Endothelial cell of umbilical vein (primary cell): ENCODE results near the gene XPA. TPM values are rescaled to one million over a fixed set of nuclear protein-coding genes. Genes with fewer than 3 reads are reported as not detected.
A peak's percentile ranks its signal among the peaks of the same experiment; 100 is the strongest.

Experiments used
- BruUV-seq: library from RNA; stranded (reverse); fragments of 400-500 nt; replicated peaks from 2 replicates; lab custom pipeline; 2021; lab: Mats Ljungman, UMichigan
- CTCF ChIA-PET: fragments of 300-600, 350-600 bp; sonication (Branson Sonifier 250); formaldehyde crosslinking; loops from one replicate; lab custom pipeline; 2021; ENCODE audit warnings: antibody characterized with exemption, inconsistent platforms; lab: Charles Lee
- POLR2A ChIA-PET: fragments of 300-600, 350-600 bp; sonication (Branson Sonifier 250); formaldehyde crosslinking; loops from one replicate; lab custom pipeline; 2021; ENCODE audit warnings: antibody characterized with exemption, inconsistent platforms; lab: Charles Lee
- DNase-seq: peaks from one replicate; pipeline ENCODE4 v3.0.0-alpha.2; 2011; ENCODE audit warnings: low read depth, low spot score
- FAIRE-seq: peaks from 2 replicates; lab custom pipeline; 2011; peaks lifted over from hg19 to GRCh38; lab: Jason Lieb, UNC
- H2AFZ ChIP-seq: 2 replicates; pipeline ENCODE4 v1.6.0; 2012; ENCODE audit warnings: low read depth, low read length, control low read depth, inconsistent platforms
- H3K27ac ChIP-seq: 2 replicates; pipeline ENCODE4 v1.5.1; 2011; ENCODE audit warnings: low read depth, mild to moderate bottlenecking, control low read depth, low read length, moderate library complexity; ENCODE audit not compliant: insufficient read depth
- H3K27me3 ChIP-seq, 2 experiments: 2 replicates each; pipeline versions ENCODE4 v1.6.0 to v1.6.1; 2011; ENCODE audit warnings: low read length in 2 of 2, mixed read lengths in 1 of 2; ENCODE audit not compliant: control insufficient read depth in 2 of 2, insufficient read depth in 2 of 2
- H3K36me3 ChIP-seq, 2 experiments: 2 replicates in 1 of 2; 3 replicates in 1 of 2; pipeline ENCODE4 v1.5.1; 2011; ENCODE audit warnings: low read length in 2 of 2, mild to moderate bottlenecking in 1 of 2, moderate library complexity in 1 of 2; ENCODE audit not compliant: control insufficient read depth in 2 of 2, insufficient read depth in 2 of 2; ENCODE audit errors: extremely low read depth in 1 of 2
- H3K4me1 ChIP-seq: 3 replicates; pipeline ENCODE4 v1.5.1; 2011; ENCODE audit warnings: mild to moderate bottlenecking, low read length; ENCODE audit not compliant: control insufficient read depth, insufficient read depth; ENCODE audit errors: extremely low read depth
- H3K4me2 ChIP-seq: 2 replicates; pipeline ENCODE4 v1.6.1; 2011; ENCODE audit warnings: low read length, control low read depth, mixed read lengths; ENCODE audit not compliant: insufficient read depth
- H3K4me3 ChIP-seq, 3 experiments: fragments of 200-600 bp in 1 of 3; sonication (generic), shearing (Covaris generic) in 1 of 3; replicated peaks in 1 of 3; 2 replicates each; pipeline ENCODE4 v1.5.1; 2011 to 2016; ENCODE audit warnings: control low read depth in 3 of 3, low read length in 3 of 3, mild to moderate bottlenecking in 2 of 3, inconsistent platforms in 1 of 3, low read depth in 1 of 3, moderate library complexity in 1 of 3; ENCODE audit not compliant: insufficient read depth in 1 of 3
- H3K79me2 ChIP-seq: 2 replicates; pipeline ENCODE4 v1.6.0; 2012; ENCODE audit warnings: low read length, inconsistent platforms; ENCODE audit not compliant: control insufficient read depth, insufficient read depth
- H3K9ac ChIP-seq: replicated peaks from 2 replicates; pipeline ENCODE3; 2011; ENCODE audit warnings: low read length, control low read depth; ENCODE audit not compliant: insufficient read depth; ENCODE audit errors: extremely low read depth
- H3K9me1 ChIP-seq: replicated peaks from 3 replicates; pipeline ENCODE4 v1.6.0; 2011; ENCODE audit warnings: mild to moderate bottlenecking, low read length; ENCODE audit not compliant: control insufficient read depth, insufficient read depth; ENCODE audit errors: extremely low read depth
- H3K9me3 ChIP-seq: replicated peaks from 2 replicates; pipeline ENCODE4 v1.5.1; 2012; ENCODE audit warnings: low read length, inconsistent platforms; ENCODE audit not compliant: control insufficient read depth, insufficient read depth
- H4K20me1 ChIP-seq: replicated peaks from 2 replicates; pipeline ENCODE3; 2011; ENCODE audit warnings: mild to moderate bottlenecking, low read length; ENCODE audit not compliant: control insufficient read depth, insufficient read depth; ENCODE audit errors: extremely low read depth
- CTCF ChIP-seq, 2 donors: IDR thresholded peaks; 1 replicate in 1 of 2; 2 replicates in 1 of 2; pipeline ENCODE4 v1.5.1; 2011; ENCODE audit warnings: low read length in 2 of 2, mild to moderate bottlenecking in 2 of 2, moderate library complexity in 2 of 2, control low read depth in 1 of 2, inconsistent platforms in 1 of 2, low read depth in 1 of 2; ENCODE audit not compliant: insufficient read depth in 1 of 2; ENCODE audit errors: extremely low read depth in 1 of 2
- EZH2 ChIP-seq: IDR thresholded peaks from 2 replicates; pipeline ENCODE4 v1.6.1; 2012; ENCODE audit warnings: borderline replicate concordance, low read depth, mild to moderate bottlenecking, moderate library complexity, low read length, inconsistent platforms; ENCODE audit not compliant: severe bottlenecking
- GATA2 ChIP-seq: IDR thresholded peaks from 2 replicates; pipeline ENCODE4 v1.7.0; 2011; ENCODE audit warnings: low read depth, mild to moderate bottlenecking, moderate library complexity, mixed read lengths, low read length; ENCODE audit not compliant: insufficient read length, insufficient read depth
- JUN ChIP-seq: IDR thresholded peaks from 2 replicates; pipeline ENCODE4 v1.6.1; 2011; ENCODE audit warnings: borderline replicate concordance, low read depth; ENCODE audit not compliant: insufficient read length, insufficient read depth
- MYC ChIP-seq: IDR thresholded peaks from one replicate; pipeline ENCODE4 v1.6.1; 2011; ENCODE audit warnings: mild to moderate bottlenecking, low read depth, low read length
- POLR2A ChIP-seq: IDR thresholded peaks from 2 replicates; pipeline ENCODE4 v1.6.1; 2012; ENCODE audit warnings: low read depth, mild to moderate bottlenecking, control low read depth, low read length
- POLR2AphosphoS5 ChIP-seq: IDR thresholded peaks from 2 replicates; pipeline ENCODE4 v1.6.1; 2012; ENCODE audit warnings: low read depth, mild to moderate bottlenecking, control low read depth, low read length, moderate library complexity; ENCODE audit not compliant: insufficient read depth
- dilution Hi-C: fragments of 300-500 bp; cut with MboI; formaldehyde crosslinking; loops from one replicate; pipeline ENCODE4 v1.15.0; 2019; ENCODE audit warnings: low sequenced_read_pairs; ENCODE audit not compliant: extremely low pct_ligation_motif_present
- intact Hi-C: fragments of 100-400 bp; cut with micrococcal nuclease; formaldehyde crosslinking; loops from one replicate; pipeline ENCODE4 v1.10.0; 2022
- polyA plus RNA-seq, 4 experiments: library from polyadenylated mRNA; depleted of rRNA in 3 of 4; stranded (reverse) in 3 of 4; unstranded in 1 of 4; fragments of >200 nt; gene quantifications; 2 replicates each; pipeline versions ENCODE4 v1.2.1 to v1.2.3, GENCODE V29; 2011 to 2012; ENCODE audit warnings: missing spikeins in 1 of 4
- total RNA-seq: library from RNA; stranded (reverse); gene quantifications from 2 replicates; pipeline ENCODE4 v1.2.3, GENCODE V29; 2021
- TF ChIP-seq, protein P1 (sequence below): IDR thresholded peaks from 2 replicates; pipeline ENCODE4 v1.6.1; 2011; ENCODE audit not compliant: insufficient read depth, insufficient read length

The XPA gene
- total and polyA plus RNA-seq, 2 donors (not counting 3 experiments of a cell fraction or from before 2014, with no cell fraction given) = 3.6 to 21.1 TPM

- no TSS peak for BruUV-seq
- Histone ChIP-seq H3K9me1 (no peaks in the 10 kb centered on the region), H4K20me1 (no peaks in the 10 kb centered on the region), H3K4me3 (peak overlapping the region in 2 of 3 experiments; percentile 53 to 91), H2AFZ (no peak overlapping the region), H3K9me3 (no peaks in the 10 kb centered on the region), H3K79me2 (peaks cover 37% of the 10 kb centered on the region), H3K36me3 (peaks cover 3 to 11% of the 10 kb centered on the region in 2 experiments), H3K4me1 (peaks cover 37% of the 10 kb centered on the region), H3K27ac (no peak overlapping the region), H3K27me3 (no peaks in the 10 kb centered on the region), H3K4me2 (peak overlapping the region; percentile 99), H3K9ac (peak overlapping the region; percentile 76)
- ChIA-PET POLR2A (no interaction called here), CTCF (interaction anchor here (1.1 kb wide), 1 partner anchor 49 kb away, joined by 3 read pairs; no protein-coding TSS in a partner anchor)
- TF ChIP-seq CTCF (IDR thresholded peaks at IDR 0.05; ENCODE audit: extremely low read depth in 1 of 2, insufficient read depth in 1 of 2, low read depth in 1 of 2, low read length in 2 of 2) (no peak), GATA2 (no peak), JUN (no peak), EZH2 (no peak), POLR2A (no peak), MYC (no peak), POLR2AphosphoS5 (no peak)
- TF ChIP-seq, protein P1, sequence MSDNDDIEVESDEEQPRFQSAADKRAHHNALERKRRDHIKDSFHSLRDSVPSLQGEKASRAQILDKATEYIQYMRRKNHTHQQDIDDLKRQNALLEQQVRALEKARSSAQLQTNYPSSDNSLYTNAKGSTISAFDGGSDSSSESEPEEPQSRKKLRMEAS = no peak
- DNase-seq = peak; percentile 20
- intact Hi-C loops = no loop called here
- FAIRE-seq = no peak
- dilution Hi-C loops = no loop called here
These were observed 1.8 kb downstream of the XPA start for GRCh38 chr9:97695390-97695789.
